Tibial nerve (tissue), 4 donors: ENCODE results near the gene C1D.

ENCODE experiments used
- EP300 ChIP-seq, 2 donors: sonication (generic); formaldehyde crosslinking; IDR thresholded peaks; one replicate each; pipeline ENCODE4 v1.6.1; 2017; ENCODE audit warnings: antibody characterized with exemption in 2 of 2, mild to moderate bottlenecking in 1 of 2
- POLR2A ChIP-seq, 2 donors: fragments of 450-650 bp; IDR thresholded peaks; one replicate each; pipeline ENCODE4 v1.6.1; 2017; ENCODE audit warnings: antibody characterized with exemption in 2 of 2, mild to moderate bottlenecking in 2 of 2, moderate library complexity in 2 of 2
- TF ChIP-seq, protein P1 (sequence below), 5 experiments: fragments of 200-600 bp in 3 of 5; fragments of 450-650 bp in 2 of 5; sonication (generic) in 3 of 5; IDR thresholded peaks; one replicate each; pipeline ENCODE4 v1.5.1; 2016 to 2019; ENCODE audit warnings: antibody characterized with exemption in 5 of 5, mild to moderate bottlenecking in 3 of 5, moderate library complexity in 2 of 5

- TF ChIP-seq, protein P1, sequence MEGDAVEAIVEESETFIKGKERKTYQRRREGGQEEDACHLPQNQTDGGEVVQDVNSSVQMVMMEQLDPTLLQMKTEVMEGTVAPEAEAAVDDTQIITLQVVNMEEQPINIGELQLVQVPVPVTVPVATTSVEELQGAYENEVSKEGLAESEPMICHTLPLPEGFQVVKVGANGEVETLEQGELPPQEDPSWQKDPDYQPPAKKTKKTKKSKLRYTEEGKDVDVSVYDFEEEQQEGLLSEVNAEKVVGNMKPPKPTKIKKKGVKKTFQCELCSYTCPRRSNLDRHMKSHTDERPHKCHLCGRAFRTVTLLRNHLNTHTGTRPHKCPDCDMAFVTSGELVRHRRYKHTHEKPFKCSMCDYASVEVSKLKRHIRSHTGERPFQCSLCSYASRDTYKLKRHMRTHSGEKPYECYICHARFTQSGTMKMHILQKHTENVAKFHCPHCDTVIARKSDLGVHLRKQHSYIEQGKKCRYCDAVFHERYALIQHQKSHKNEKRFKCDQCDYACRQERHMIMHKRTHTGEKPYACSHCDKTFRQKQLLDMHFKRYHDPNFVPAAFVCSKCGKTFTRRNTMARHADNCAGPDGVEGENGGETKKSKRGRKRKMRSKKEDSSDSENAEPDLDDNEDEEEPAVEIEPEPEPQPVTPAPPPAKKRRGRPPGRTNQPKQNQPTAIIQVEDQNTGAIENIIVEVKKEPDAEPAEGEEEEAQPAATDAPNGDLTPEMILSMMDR (IDR thresholded peaks at IDR 0.05) = no peak
- TF ChIP-seq POLR2A (IDR thresholded peaks at IDR 0.05) = no peak
- no peak for TF ChIP-seq EP300 (IDR thresholded peaks at IDR 0.05)
Observed at GRCh38 chr2:68059784-68060525, 2.8 kb downstream of the C1D start.
